Measurements from ENCODE around the gene KIRREL1.

GRCh38 chr1:158037866-158038359 lies 44.5 kb downstream of the KIRREL1 start:
- TF ChIP-seq EP300 (IDR thresholded peaks at IDR 0.05) (no peak), POLR2AphosphoS5 (IDR thresholded peaks at IDR 0.05) (no peak), CTCF (IDR thresholded peaks at IDR 0.05) (no peak)

Measured in esophagus muscularis mucosa (tissue), 4 donors.